GM21619 (cell line): ENCODE measurements around the gene MRC2.
"Not testable (repeated sequence)": the region's sequence is repeated elsewhere in the genome, so short reads cannot be mapped to it uniquely, and the experiment has no call there.

ENCODE experiments used
- ATAC-seq: cut with Tn5 transposase; IDR thresholded peaks from one replicate; pipeline ENCODE4 v1.9.1; 2021; ENCODE audit not compliant: unreplicated experiment

MRC2 gene

DNA sequence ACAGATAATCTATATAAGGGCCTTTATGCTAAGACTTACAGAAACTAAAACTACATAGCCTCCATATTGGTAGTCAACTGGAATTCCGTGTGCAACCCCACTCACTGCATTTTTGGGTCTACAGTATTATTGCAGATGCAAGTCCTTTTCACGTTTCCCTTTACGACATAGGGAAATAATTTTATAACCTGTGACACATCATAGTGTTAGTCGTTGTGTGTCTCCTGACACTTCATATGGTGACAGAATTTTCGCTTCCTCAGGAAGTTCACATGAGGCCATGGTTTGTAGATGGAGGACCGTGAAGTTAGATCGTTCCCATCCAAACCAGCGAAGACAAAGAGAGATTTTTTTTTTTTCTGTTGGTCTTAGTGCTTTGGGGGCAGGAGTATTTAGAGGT is 15.7 kb upstream of the MRC2 start:
- no peak for ATAC-seq

DNA sequence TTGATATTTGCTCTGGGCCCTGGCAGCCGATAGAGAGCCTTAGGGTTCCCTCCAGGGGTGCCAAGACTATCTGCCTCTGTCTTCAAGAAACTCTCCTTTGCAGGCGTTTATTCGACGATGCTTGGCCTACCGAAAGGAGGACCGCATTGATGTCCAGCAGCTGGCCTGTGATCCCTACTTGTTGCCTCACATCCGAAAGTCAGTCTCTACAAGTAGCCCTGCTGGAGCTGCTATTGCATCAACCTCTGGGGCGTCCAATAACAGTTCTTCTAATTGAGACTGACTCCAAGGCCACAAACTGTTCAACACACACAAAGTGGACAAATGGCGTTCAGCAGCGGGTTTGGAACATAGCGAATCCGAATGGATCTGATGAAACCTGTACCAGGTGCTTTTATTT is 15.2 kb upstream of the MRC2 start:
- ATAC-seq, result not testable (repeated sequence)

DNA sequence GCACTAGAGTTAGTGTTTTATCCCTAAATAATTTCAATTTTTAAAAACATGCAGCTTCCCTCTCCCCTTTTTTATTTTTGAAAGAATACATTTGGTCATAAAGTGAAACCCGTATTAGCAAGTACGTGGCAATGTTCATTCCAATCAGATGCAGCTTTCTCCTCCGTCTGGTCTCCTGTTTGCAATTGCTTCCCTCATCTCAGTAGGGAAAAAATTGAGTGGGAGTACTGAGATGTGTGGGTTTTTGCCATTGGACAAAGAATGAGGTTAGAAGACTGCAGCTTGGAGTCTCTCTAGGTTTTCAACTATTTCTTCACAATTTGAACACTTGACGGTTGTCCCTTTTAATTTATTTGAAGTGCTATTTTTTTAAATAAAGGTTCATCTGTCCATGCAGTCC is 14.4 kb upstream of the MRC2 start:
- ATAC-seq, result not testable (repeated sequence)

DNA sequence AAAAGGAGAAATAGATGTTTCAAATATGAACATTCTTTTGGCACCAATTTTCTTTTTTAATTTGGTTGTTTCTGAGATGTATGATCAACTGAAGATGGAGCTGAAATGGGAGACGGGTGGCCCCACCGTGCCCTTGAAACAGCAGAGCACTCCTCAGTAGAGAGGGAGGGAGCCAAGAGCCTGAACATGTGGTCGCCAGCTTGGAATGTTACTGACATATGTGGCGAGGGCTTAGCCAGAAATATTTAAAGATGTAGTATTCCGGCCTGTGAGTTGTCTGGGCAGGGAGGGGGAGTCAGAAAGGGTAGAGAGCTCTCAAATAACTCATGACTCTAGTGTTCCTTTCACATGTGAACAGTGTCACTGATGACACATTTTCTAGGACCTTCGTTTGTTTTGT is 13.3 kb upstream of the MRC2 start:
- ATAC-seq, result no peak

DNA sequence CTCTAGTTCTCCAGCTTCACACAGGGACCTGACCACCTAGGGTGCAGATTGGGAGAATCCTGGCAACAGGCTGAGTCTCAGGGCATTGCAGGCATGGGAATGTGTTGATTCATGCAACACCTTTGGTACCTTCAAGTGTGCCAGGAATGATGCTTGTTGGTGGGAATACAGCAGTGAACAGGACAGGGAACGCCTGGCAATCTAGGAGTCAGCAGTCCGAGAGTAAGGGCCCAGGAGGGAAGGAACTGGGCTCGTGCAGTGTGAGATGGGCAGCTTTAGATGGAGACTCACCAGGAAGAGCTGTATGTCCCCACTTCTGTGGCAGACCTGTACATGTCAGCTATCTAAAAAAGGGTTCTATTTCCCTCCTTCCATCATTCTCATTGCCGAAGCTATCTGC is 12.0 kb upstream of the MRC2 start:
- ATAC-seq, result no peak

DNA sequence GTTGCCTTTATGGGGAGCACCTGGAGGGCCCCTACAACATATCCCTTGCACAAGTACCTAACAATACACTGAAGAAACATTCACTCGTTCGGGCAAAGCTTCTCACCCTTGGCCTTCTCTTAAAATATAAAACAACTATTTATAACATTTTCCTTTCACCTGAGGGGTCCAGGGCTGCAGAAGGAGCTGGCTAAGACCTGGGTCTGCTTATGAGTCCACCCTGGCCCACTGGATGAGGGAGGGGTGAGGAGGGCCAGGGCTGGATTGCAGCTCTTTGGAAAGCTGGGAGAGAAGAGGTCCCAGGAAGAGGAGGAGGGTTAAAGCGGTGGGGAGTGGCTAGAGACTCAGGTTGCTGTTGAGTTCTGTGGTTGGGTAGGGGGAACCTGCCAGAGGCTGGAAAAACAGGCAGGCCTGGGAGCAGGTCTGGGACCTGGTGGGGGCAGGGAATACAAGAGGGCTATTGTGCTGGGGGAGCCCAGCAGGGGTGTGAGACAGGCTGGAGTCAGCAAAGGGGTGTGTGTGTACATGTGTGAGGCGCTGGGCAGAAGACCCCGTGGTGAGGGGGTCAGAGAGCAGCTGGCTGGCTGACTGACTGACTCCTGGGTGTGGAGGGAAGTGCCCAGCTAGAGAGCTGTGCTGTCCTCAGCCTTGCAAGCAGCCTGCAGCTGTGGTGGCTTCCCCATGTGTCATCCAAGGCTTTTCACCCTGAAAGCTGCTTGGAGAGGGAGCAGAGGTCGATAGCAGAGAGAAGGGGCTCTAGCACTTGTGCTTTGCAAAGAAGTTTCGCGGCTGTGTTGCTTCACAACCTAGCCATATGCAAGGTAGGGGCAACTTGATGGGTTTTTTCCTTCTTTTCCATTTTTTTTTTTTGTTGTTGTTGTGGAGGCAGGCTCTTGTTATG is 10.2 kb upstream of the MRC2 start:
- ATAC-seq, result no peak

DNA sequence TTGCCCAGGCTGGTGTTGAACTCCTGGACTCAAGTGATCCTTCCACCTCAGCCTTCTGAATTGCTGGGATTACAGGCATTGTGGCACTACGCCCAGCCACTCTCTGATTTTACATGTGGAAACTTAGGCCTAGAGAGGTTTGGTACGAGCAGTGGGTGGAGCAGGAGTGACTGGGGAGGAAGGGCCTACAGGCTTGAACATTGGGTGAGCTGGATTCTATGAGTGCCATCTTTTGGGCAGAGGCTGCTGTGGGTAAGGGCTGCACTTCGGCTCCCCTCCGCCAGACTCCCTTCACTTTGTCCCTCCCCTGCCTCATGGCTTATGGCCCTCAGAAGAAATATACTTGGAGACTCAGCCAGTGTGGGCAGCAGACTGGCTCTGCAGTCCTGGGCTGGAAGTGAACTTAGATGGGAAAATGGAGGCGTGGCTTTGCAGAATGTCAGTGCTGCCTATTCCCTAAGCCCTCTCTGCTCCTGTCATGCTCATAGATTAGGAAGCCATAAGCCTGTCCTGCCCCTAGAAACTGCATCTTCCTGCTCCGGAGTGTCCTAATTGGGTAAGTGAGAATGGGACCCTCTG is 9.5 kb upstream of the MRC2 start:
- ATAC-seq, result no peak

DNA sequence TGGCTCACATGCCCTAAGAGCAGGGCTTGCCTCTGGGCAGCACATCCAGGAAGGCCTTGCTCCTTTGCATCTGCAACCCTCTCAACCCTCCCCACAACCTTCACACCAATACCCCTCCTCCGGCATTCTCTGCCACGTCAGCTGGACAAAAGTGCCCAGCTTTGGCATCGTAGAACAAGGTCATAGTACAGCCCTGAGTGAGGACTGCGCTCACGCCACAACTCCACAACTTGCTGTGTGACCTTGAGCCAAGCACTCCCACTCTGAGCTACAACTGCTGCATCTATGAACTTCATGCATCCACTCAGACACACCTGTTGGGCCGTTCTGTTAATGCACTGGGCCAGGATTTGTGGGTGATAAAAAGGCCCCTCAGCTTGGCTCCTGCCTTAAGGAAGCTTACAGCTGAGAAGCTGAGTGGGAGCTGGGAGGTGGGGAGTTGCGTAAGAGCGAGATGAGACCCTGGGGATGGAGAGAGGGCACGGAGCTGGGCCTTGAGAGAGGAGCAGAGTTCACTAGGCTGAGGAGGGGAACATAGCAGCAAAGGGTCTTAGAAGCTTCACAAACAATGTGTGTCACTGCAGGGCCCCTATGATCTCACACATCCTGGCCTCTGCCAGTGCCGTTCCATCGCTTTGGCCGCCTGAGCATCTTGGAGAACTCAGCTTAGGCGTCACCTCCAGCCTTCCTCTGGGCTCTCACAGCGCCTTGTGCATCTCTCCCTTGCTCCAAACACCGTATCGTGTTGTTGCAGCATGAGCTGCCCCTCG is 8.6 kb upstream of the MRC2 start:
- ATAC-seq, result no peak

DNA sequence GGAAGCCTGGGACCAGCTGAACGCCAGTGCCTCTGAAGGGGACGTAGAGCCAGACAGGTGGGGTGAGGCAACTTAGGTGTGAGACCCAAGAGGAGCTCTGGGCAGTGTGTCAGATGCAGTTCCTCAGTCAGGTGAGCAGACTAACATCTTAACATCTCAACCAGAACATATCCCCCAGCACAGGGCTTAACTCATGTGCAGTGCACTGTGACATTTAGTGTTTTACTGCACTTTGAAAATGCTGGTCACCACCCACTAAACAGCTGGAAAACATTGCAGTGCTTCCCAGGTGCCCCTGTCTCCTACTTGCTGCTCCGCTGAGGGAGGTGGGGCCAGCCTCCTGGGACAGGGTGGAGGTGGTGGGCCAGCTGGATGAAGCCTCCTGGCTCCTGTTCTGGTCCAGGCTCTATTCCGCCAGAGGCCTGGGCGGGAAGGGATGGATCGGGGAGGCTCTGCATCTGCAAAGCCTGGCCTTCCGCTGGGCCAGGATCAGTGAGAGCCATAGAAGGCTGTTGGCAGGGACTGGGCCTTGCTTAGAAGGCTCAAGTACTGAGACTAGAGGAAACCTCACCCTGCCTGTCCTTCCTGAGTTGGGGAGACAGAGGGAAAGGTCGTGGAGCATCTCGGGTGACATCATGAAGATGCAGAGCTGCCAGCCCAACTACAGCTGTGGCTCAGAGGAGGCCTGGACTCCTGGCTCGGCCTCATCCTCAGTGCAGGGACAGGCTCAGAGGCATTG is 7.9 kb upstream of the MRC2 start:
- ATAC-seq, result no peak

DNA sequence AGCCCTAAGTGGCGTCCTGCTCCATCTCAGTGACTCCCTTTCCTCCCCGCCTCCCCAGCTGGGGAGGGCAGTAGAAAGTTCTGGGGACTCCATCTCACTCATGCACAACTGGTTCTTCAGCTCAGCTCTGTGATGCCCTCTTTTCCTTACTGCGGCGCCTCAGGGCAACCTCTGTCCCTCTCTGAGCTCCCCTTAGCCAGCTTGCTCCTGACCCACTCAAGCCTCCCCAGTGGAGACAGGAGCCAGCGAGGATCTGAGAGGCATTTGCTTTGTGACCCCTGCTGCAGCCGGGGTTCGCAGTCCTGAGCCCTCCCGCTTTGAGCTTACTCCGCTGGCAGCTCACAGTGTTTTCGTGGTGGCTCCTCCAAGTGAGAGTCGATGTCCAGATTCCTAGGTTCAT is 6.2 kb upstream of the MRC2 start:
- ATAC-seq, result no peak

DNA sequence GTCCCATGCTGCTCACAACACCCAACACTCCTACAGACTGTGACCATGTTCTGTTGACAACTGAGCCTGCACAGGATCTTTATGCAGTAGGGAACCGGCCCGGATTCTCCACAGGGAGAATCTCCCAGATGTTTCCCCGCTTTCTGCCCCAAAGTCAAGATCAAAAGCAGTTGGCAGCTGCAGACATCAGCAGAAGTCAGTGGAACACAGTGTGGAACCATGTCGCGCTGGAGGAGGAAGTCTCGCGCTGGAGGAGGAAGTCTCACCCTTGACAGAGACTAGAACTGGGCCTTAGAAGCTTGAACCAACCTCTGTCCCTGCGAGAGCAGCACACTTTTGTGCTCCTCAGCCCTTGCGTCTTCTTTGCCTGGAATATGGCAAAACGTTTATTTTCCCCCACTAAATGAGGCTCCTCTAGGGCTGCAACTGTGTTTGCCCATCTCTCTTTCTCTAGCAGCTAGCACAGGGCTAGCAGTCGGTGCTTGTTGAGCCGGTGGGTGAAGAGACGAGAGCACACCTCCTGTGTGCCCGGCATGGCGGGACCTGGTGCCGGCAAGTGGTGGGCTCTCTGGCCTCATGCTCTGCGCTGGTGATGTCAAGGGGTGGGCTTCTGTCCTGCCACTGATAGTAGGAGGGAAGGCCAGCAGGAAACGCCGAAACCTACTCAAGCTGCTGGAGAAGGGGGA is 2.1 kb upstream of the MRC2 start:
- ATAC-seq, result no peak

DNA sequence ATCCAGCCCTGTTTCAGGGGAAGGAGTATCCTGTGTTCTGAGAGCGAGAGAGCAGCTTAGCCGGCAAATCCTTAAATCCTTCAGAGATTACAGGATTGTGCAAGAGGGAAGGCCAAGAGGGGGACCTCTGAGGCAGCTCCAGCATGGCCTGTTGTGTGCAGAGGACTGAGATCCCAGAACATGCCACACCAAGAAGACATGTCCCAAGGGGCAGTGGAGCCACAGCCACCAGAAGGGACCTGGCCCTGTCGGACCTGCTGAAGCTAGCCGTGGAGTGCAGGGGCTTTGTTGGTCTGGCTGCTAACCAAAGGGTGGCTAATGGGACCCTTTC is 1.6 kb upstream of the MRC2 start:
- ATAC-seq, result no peak

DNA sequence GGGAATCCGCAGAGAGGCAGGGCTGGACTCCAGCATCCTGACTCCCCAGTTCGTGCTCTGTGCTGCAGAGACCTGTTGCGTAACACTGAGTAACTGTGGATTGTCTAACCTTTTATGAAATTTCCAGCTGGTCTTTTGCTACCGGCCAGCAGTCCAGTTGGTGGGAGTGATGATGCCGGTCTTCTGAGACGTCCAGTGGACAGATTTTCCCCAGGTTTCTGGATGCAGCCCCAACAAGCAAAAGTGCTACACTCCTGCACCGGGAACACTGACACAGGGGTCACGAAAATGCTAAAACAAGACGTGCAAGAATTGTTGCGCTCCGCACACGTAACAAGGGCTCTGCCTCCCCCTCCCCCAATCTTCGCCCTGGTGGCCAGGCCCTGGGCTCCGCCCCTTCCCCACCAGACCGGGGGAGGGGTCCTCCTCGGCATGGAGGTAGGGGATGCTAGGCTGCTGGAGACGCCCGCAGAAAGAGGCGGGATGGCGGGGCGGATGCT is 701 bp upstream of the MRC2 start:
- no peak for ATAC-seq

DNA sequence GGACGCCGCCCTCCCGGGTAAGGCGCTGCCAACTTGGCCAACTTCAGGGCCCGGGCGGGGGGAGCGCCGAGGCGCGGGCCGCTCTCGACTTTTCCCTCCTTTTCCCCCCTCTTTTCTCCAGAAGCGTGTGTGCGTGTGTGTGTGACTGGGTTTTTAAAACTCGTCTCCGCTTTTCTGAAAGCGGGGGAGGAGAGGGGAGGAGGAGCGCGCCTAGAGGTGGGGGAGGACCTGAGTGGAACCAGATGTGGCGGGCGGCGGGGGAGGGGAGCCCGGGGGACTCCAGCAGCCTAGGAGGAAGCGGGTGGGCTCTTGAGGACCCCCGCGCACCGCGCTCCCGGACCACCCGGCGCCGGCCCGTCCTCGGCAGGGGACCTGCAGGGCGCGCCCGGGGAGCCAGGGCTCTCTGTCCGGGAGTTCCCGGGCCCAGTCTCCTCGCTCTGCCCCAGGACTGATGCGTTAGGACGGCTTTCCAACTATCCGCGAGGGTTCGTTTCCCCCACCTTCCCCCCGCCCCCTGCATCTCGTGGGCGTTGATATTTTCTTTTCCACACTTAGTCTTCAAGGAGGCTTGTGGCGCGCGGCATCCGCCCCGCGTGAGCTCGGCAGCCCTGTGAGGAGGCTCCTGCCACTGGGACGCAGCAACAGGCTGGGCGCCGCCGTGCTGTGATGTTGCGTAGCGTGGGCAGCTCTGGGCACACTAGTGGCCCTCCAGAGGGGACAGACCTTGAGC is 599 bp downstream of the MRC2 start:
- ATAC-seq, result no peak

DNA sequence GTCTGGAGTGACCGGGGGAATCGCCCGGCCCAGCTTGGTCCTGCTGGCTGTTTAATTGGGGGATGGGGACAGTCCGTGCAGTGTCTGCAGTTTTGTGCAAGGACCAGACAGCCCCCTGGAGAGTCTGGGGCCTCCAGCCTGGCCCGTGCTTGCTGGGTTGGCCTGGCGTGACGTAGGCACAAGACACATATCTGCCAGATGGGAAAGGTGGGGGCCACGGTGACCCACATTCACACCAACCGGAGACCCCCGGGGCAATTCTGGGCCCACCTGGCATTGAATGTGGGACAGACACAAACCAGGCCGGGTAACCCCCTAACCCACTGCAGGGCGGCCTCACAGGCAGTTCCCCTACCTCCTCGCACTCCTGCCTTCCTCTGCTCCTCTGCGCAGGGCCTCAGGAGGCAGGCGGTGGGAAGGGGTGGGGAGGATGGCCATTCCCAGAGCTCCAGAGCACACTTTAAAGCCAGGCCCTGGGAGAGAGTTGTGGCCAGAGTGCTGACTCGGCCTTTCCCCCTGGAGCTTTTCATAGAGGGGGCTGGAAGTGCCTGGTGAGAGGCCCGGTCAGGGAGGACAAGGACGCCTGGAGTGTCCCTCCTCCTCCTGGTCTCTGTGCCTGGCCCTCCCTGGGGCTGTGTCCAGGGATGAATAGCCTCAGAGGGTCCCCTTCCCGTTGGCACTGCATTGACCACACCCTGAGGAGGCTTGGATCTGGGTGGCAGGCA is 1.5 kb downstream of the MRC2 start:
- no peak for ATAC-seq

DNA sequence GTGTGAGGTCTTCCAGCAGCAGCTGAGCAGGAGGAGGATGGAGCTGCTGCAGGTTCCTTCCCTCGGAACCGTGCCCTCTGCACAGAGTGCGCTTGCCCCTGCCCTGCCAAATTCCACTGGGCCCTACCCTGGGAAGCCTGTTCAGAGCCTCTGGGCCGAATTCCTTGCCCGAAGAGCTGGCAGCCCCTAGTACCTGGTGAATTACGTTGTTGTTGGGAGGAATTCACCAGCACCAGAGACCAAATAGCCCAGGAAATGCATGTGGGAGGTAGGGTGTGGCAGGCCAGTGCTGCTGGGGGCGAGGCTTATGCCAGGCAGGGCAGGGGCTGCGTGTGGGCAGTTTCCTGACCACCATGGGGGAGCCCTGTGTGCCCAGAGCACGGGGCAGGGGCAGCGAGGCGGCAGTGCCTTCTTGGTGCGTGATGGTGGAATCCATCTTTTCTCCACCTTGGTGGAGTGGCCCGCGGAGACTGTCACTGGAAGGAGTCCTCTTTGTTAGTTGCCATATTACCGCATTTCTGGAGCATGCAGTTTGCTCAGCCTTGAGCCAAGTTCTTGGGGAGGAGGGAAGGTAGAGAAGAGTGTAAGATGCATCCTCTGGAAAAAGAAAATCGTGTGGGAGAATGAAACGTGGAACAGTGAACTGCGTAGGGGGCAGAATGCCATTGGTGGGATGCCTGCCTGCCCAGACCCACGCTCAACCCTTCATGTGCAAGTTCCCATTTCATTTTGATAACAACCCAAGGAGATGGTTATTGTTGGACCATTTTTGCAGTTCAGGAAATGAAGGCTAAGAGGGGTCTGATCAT is 2.3 kb downstream of the MRC2 start:
- no peak for ATAC-seq

DNA sequence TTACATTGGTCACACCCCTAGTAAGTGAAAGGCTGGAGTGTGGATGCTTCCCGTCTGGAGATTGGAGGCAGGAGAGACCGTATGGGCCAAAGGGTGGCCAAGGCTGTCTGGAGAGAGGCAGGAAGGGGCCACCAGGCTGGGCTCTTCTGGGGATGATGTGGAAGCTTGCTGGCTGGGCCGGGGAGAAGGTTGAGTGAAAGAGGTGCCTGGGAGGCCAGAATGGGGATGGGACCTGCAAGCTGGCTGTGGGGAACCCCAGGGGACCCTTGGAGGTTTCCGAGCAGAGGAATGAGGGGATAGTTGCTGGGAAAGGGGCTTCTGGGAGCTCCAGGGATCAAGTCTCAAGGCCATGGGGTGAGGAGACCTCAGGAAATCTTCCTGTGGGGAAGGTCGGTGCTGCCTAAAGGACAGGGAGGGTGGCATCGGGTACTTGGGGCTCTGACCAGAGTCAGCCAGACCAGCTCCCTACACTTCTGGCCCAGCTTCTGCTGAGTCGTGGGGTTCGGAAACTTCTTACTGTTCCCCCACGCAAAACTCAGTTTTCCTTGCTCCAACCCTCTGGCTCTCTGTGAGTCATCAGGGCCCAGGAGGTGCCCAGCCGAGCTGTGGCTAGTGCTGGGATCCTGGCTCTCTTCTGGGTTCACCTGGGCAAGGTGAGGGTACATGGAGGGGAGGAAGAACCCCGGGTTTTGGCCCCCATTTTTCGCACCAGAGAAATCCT is 3.1 kb downstream of the MRC2 start:
- ATAC-seq, result no peak
